Measurements from ENCODE around the gene LINGO3.

Gene LINGO3

DNA sequence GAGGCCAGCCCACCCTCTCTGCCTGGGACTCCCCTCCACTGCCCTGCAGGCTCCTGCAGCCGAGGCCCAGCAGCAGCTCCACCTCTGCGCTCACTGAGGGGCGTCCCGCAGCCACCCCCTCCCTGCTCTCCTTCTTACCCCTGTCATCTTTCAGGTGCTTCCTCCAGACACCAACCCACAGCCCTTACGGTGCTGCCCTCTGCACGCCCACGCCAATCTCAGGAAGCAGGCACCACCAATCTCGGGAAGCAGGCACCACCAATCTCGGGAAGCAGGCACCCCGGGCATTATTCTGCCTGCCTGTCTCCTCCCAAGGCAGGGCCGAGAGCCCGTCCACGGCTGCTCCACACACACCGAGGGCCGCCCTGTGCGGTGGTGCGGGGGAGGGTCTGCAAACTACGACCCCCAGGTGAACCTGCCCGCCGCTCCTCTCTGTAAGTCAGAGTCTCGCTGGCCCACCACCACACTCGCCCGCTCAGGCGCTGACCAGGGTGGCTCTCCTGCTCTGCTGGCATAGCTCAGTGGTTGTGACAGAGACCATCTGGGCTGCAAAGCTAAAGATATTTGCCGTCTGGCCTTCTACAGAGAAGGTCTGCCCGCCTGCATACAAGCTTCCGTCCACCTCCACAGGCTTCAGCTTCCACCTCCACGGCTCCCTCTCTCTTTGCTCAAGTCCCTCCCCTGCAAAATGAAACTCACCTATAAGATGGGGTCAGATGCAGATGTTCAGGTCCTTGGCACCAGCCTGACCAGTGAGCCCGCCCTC lies 17.5 kb upstream of the LINGO3 start:
- H3K4me3 ChIP-seq (ENCODE audit: low read length): no peak overlapping the region
- TF ChIP-seq, protein P1, sequence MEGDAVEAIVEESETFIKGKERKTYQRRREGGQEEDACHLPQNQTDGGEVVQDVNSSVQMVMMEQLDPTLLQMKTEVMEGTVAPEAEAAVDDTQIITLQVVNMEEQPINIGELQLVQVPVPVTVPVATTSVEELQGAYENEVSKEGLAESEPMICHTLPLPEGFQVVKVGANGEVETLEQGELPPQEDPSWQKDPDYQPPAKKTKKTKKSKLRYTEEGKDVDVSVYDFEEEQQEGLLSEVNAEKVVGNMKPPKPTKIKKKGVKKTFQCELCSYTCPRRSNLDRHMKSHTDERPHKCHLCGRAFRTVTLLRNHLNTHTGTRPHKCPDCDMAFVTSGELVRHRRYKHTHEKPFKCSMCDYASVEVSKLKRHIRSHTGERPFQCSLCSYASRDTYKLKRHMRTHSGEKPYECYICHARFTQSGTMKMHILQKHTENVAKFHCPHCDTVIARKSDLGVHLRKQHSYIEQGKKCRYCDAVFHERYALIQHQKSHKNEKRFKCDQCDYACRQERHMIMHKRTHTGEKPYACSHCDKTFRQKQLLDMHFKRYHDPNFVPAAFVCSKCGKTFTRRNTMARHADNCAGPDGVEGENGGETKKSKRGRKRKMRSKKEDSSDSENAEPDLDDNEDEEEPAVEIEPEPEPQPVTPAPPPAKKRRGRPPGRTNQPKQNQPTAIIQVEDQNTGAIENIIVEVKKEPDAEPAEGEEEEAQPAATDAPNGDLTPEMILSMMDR (conservative IDR thresholded peaks at IDR 0.05; ENCODE audit: low read length): no peak
- DNase-seq (ENCODE audit: low read depth): no peak

DNA sequence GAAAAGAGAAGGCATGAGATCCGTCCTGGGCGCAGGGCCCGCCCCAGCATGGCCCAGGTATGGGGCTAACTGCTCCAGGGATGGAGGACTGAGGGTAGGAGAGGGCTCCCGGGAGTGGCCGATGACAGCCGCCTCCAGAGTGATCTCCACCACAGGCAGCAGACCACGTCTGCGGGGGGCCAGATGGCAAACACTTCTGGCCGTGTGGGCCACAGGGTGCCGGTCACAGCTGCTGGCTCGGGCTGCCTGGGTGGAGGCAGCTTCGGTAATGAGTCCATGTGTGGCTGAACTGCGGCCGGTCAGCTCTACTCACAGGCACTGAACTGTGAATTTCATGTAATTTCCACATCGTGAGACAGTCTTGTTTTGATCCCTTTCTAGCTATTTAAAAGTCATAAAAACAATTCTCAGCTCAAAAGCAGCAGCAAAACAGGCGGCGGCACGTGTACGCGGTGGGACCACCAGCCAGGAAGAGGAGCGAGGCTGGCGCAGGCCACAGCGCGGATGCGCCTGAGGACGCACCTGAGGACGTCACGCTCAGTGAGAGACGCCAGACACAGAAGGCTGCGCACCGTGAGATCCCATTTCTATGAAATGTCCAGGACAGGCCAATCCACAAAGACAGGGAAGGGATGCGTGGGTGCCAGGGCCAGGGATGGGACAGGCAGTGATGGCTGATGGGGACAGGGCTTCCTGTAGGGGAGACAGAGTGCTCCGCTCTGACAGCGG lies 16.4 kb upstream of the LINGO3 start:
- DNase-seq (ENCODE audit: low read depth): no peak
- TF ChIP-seq, protein P1 (conservative IDR thresholded peaks at IDR 0.05; ENCODE audit: low read length): no peak
- H3K4me3 ChIP-seq (ENCODE audit: low read length): no peak overlapping the region

DNA sequence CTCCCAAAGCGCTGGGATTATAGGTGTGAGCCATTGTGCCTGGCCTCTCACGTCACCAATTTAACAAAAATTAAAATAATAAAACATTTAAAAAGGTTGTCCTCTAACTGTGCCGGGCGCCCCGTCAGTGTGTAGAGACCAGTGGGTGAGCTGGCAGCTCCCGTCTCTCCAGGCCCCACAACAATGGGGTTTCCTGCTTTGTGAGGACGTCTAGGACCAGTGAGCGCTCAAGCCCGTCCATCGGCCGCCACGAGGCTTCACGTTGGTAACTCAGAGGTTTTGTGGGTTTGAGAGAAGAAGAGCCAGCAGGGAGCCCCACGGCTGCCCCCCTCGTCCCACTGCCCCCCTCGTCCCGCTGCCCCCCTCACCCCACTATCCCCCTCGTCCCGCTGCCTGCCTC lies 15.8 kb upstream of the LINGO3 start:
- TF ChIP-seq, protein P1 (conservative IDR thresholded peaks at IDR 0.05; ENCODE audit: low read length): no peak
- no peak overlapping the region for H3K4me3 ChIP-seq (ENCODE audit: low read length)
- no peak for DNase-seq (ENCODE audit: low read depth)

DNA sequence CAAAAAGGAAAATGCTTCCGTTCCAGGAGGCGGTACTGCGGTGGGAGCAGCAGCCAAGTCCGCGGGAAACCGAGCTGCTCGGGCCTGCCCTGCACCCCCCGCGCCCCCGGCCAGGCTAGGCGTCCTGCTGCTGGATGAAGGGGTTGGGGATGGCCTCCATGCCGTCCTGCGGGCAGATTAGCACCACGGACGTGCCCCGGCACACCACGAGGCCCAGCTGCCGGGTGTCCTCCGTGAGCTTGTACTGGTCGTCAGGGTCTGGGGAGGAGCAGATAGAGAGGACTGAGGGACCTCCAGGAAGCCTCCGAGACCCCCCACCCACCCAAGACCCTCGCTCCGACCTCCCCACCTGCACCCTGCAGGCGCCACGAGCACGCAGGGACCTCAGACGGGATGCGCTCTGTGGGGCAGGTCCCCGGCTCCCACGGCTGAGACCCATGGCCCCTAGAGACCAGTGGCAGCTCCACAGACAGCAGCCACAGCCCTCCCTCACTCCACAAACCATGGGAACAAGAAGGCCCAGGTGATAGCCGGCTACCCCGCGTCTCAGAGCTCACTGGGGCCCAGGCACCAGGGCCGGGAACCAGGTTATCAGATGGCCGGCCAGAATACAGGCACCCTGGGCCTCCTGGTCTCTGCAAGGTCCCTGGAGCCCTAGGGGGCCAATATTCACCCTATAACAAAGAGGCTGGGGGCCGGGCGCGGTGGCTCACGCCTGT lies 13.8 kb upstream of the LINGO3 start:
- H3K4me3 ChIP-seq (ENCODE audit: low read length): no peak overlapping the region
- TF ChIP-seq, protein P1 (conservative IDR thresholded peaks at IDR 0.05; ENCODE audit: low read length): no peak
- no peak for DNase-seq (ENCODE audit: low read depth)

DNA sequence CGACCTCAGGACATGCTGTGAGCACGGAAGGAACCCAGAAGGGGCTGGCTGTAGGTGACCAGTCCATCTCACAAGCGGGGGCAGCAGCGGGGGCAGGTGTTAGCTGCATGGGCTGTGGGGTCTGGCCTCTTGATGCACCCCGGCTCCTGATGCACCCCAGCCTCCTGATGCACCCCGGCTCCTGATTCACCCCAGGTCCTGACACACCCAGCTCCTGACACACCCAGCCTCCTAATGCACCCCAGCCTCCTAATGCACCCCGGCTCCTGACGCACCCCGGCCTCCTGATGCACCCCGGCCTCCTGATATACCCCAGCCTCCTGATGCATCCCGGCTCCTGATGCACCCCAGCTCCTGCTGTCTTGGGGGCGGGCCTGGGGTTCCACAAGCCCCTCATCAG lies 13.0 kb upstream of the LINGO3 start:
- TF ChIP-seq, protein P1 (conservative IDR thresholded peaks at IDR 0.05; ENCODE audit: low read length): no peak
- DNase-seq (ENCODE audit: low read depth): no peak
- H3K4me3 ChIP-seq (ENCODE audit: low read length): no peak overlapping the region

DNA sequence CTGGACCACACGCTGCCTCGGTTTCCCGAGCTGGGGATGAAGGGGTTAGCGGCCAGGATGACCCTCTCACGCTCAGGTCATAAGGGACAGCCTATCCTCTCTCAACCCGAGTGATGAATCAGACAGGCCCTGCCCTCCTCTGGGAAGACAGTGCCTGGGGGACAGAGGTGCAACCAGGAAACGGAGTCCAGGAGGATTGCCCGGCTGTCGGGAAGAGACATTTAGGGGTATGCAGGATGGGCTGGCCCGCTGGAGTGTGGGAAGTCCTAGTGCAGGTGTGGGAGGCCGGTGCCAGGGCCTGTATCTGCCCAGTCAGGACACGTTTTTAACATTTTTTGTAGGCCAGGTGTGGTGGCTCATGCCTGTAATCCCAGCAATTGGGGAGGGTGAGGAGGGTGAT lies 12.1 kb upstream of the LINGO3 start:
- DNase-seq (ENCODE audit: low read depth): no peak
- TF ChIP-seq, protein P1 (conservative IDR thresholded peaks at IDR 0.05; ENCODE audit: low read length): no peak
- H3K4me3 ChIP-seq (ENCODE audit: low read length): no peak overlapping the region

All from AG10803 (cell line).